ENCODE data around the gene LIMD2. TPM values are rescaled to one million over a fixed set of nuclear protein-coding genes. Genes with fewer than 3 reads are reported as not detected.

LIMD2 gene
- total RNA-seq, 2 experiments from 2014 or later: 711 to 727 TPM

DNA sequence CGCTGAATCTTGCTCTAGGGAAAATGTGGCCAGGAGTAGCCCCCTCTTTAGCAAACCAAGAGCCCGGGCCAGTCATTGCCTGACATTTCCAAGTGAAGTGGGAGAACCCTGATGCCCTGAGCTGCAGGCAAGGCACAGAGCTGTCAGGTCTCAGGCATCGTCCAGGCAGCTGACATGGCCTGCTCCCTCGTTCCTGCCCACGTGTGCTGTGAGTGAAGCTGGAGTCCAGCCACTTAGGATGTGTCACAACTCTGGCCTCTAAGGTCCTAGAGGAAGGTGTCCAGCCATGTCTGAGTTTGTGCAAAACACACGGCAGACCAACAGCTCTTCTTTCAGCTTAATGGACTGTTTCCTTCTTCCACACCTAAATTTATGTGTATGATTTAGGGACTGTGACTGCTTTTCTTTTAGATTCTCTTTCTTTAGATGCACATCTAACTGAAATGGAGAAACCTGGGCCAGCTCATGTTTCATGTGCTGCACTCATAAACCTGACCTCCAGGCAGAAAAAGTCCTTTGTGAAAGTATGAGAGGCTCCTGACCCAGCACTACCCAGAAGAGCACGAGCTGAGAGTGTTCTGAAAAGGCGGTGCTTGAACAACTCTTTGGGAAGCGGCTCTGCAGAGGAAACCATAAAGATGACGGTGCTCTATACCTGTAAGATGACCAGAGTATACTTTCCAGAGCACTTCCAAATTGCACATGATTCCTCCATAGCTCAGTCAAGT lies 14.8 kb upstream of the LIMD2 start:
- no peak overlapping the region for H3K4me3 ChIP-seq (ENCODE audit: low read length)
- Mint-ChIP-seq H3K9me3 (no peaks in the 10 kb centered on the region), H3K4me3 (no peak overlapping the region), H3K27ac (no peak overlapping the region), H3K36me3 (ENCODE audit: low read depth) (peaks cover 34% of the 10 kb centered on the region), H3K4me1 (ENCODE audit: low read depth) (peaks cover 12% of the 10 kb centered on the region), H3K27me3 (no peaks in the 10 kb centered on the region)
- peaks cover 13% of the 10 kb centered on the region for H3K4me1 ChIP-seq (ENCODE audit: insufficient read depth, low read length)
- ATAC-seq (ENCODE audit: poor library complexity) (no peak), DNase-seq (no peak)
- H3K27ac ChIP-seq (ENCODE audit: low read depth in 1 of 2, low read length in 2 of 2): no peak overlapping the region
- TF ChIP-seq, protein P1, sequence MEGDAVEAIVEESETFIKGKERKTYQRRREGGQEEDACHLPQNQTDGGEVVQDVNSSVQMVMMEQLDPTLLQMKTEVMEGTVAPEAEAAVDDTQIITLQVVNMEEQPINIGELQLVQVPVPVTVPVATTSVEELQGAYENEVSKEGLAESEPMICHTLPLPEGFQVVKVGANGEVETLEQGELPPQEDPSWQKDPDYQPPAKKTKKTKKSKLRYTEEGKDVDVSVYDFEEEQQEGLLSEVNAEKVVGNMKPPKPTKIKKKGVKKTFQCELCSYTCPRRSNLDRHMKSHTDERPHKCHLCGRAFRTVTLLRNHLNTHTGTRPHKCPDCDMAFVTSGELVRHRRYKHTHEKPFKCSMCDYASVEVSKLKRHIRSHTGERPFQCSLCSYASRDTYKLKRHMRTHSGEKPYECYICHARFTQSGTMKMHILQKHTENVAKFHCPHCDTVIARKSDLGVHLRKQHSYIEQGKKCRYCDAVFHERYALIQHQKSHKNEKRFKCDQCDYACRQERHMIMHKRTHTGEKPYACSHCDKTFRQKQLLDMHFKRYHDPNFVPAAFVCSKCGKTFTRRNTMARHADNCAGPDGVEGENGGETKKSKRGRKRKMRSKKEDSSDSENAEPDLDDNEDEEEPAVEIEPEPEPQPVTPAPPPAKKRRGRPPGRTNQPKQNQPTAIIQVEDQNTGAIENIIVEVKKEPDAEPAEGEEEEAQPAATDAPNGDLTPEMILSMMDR (IDR thresholded peaks at IDR 0.05): no peak
- no peaks in the 10 kb centered on the region for H3K27me3 ChIP-seq (ENCODE audit: control insufficient read depth in 1 of 2, insufficient read depth in 2 of 2, low read length in 2 of 2)
- intact Hi-C loops (cut with DNase I, micrococcal nuclease): loop anchor here in 1 of 2 experiments (5.0 kb wide), 1 partner anchor 92 kb away; the partner anchor contains the start of gene MAP3K3
- ChIA-PET CTCF (interaction anchor here (0.9 kb wide), 1 partner anchor 289 kb away, joined by 3 read pairs; no protein-coding TSS in a partner anchor), POLR2A (interaction anchor here (1.1 to 18.5 kb wide), 5 partner anchors 9 to 59 kb away, joined by 3 to 844 read pairs (median 3); partner anchors contain the start of genes CCDC47 and LIMD2)
- peaks cover 26% of the 10 kb centered on the region for H3K36me3 ChIP-seq (ENCODE audit: insufficient read depth, low read length)
- no peaks in the 10 kb centered on the region for H3K9me3 ChIP-seq (ENCODE audit: control insufficient read depth in 1 of 2, insufficient read depth in 1 of 2, low read length in 2 of 2)

DNA sequence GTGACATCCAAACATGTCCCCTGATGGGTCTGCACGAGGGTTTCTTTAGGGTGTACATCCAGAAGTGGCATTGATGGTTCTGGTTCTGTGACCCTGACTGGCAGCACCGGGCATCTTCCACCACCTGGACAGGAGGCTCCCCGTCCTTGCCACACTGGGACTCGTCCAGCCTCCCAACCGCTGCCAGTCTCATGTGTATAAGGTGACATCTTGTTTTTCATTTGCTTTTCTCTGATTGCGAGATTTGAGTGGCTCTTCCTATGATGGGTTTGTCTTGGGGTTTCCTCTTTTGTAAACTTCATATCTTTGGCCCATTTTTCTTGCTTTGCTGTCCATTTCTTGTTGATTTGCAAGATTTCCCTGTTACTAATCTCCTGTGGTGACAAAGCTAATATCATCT lies 9.2 kb upstream of the LIMD2 start:
- Histone ChIP-seq H3K36me3 (ENCODE audit: insufficient read depth, low read length) (peaks cover 6% of the 10 kb centered on the region), H3K9me3 (ENCODE audit: control insufficient read depth in 1 of 2, insufficient read depth in 1 of 2, low read length in 2 of 2) (no peaks in the 10 kb centered on the region), H3K4me1 (ENCODE audit: insufficient read depth, low read length) (peaks cover 66% of the 10 kb centered on the region), H3K27ac (ENCODE audit: low read depth in 1 of 2, low read length in 2 of 2) (peak overlapping the region; percentile 2 to 41), H3K4me3 (ENCODE audit: low read length) (no peak overlapping the region), H3K27me3 (ENCODE audit: control insufficient read depth in 1 of 2, insufficient read depth in 2 of 2, low read length in 2 of 2) (no peaks in the 10 kb centered on the region)
- H3K9me3 Mint-ChIP-seq: no peaks in the 10 kb centered on the region
- H3K4me3 Mint-ChIP-seq: peak overlapping the region; percentile 32
- TF ChIP-seq, protein P1 (IDR thresholded peaks at IDR 0.05): no peak
- no peaks in the 10 kb centered on the region for H3K27me3 Mint-ChIP-seq
- ChIA-PET POLR2A (interaction anchor here (0.7 to 18.5 kb wide), 10 partner anchors 11 to 158 kb away, joined by 3 to 844 read pairs (median 9); partner anchors contain the start of genes CCDC47, DCAF7, DDX42 and LIMD2), CTCF (interaction anchor here (1.2 to 4.7 kb wide), 7 partner anchors 12 to 284 kb away, joined by 5 to 169 read pairs (median 7); partner anchors contain the start of genes CCDC47, DDX42 and LIMD2)
- intact Hi-C loops (cut with DNase I, micrococcal nuclease): no loop called here
- H3K27ac Mint-ChIP-seq: peak overlapping the region; percentile 100
- H3K36me3 Mint-ChIP-seq (ENCODE audit: low read depth): peaks cover 28% of the 10 kb centered on the region
- no peak for DNase-seq
- ATAC-seq (ENCODE audit: poor library complexity): no peak
- peaks cover 64% of the 10 kb centered on the region for H3K4me1 Mint-ChIP-seq (ENCODE audit: low read depth)

DNA sequence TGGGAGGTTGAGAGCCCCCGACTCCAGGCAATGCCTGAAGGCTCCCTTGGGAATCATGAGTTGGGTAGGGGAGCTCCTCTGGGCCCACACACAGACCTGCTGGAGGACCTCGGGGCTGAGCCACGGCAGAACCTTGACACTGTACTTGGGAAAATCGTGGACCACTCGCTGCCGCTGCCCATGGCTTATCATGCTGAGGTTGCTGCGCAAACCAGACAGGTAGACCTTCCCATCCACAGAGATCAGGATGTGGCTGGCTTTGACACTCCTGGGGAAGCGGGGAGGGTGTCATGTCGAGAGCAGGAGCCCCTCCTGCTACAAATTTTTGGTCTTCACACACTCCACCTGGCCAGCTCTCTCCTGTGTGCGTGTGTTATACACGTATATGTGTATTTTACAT lies 7.2 kb upstream of the LIMD2 start:
- Mint-ChIP-seq H3K9me3 (no peaks in the 10 kb centered on the region), H3K36me3 (ENCODE audit: low read depth) (peaks cover 37% of the 10 kb centered on the region), H3K4me1 (ENCODE audit: low read depth) (peaks cover 83% of the 10 kb centered on the region), H3K27me3 (no peaks in the 10 kb centered on the region), H3K4me3 (peak overlapping the region; percentile 75), H3K27ac (peak overlapping the region; percentile 100)
- ChIA-PET POLR2A (interaction anchor here (0.8 to 18.5 kb wide), 11 partner anchors 9 to 136 kb away, joined by 3 to 844 read pairs (median 4); partner anchors contain the start of genes CCDC47, DDX42, LIMD2 and MAP3K3), CTCF (interaction anchor here (0.9 to 3.0 kb wide), 2 partner anchors 9 to 41 kb away, joined by 4 to 21 read pairs; no protein-coding TSS in a partner anchor)
- Histone ChIP-seq H3K9me3 (ENCODE audit: control insufficient read depth in 1 of 2, insufficient read depth in 1 of 2, low read length in 2 of 2) (no peaks in the 10 kb centered on the region), H3K27me3 (ENCODE audit: control insufficient read depth in 1 of 2, insufficient read depth in 2 of 2, low read length in 2 of 2) (no peaks in the 10 kb centered on the region), H3K4me3 (ENCODE audit: low read length) (peak overlapping the region; percentile 39), H3K27ac (ENCODE audit: low read depth in 1 of 2, low read length in 2 of 2) (peak overlapping the region; percentile 69 to 70), H3K36me3 (ENCODE audit: insufficient read depth, low read length) (peaks cover 11% of the 10 kb centered on the region), H3K4me1 (ENCODE audit: insufficient read depth, low read length) (peaks cover 86% of the 10 kb centered on the region)
- peak; percentile 57 for ATAC-seq (ENCODE audit: poor library complexity)
- TF ChIP-seq, protein P1 (IDR thresholded peaks at IDR 0.05): no peak
- DNase-seq: peak in 6 of 14 experiments; percentile 28 to 79 (median 54)
- intact Hi-C loops (cut with DNase I, micrococcal nuclease): no loop called here
